Urinary bladder (tissue), 4 donors: ENCODE data around the gene TTLL4. TPM values are rescaled to one million over a fixed set of nuclear protein-coding genes. Genes with fewer than 3 reads are reported as not detected.

Experiments used
- DNase-seq: peaks from one replicate; pipeline ENCODE4 v3.0.0-alpha.2; 2015; ENCODE audit errors: extremely low spot score
- H3K27ac ChIP-seq: one replicate; pipeline ENCODE4 v1.5.1; 2013; ENCODE audit warnings: low read depth, mild to moderate bottlenecking, moderate library complexity
- H3K36me3 ChIP-seq: one replicate; pipeline ENCODE4 v1.6.1; 2013; ENCODE audit warnings: mild to moderate bottlenecking, moderate library complexity; ENCODE audit not compliant: insufficient read depth
- H3K4me1 ChIP-seq: one replicate; pipeline ENCODE4 v1.6.1; 2013; ENCODE audit warnings: mild to moderate bottlenecking, moderate library complexity; ENCODE audit not compliant: insufficient read depth
- H3K4me3 ChIP-seq: one replicate; pipeline ENCODE4 v1.5.1; 2013; ENCODE audit warnings: low read depth, low read length
- WGBS: extraction: QIAGEN DNeasy Blood & Tissue Kit; methylation state at CpG from one replicate; pipeline ENCODE4 v1.1.7; 2013; 5-methylcytosine and 5-hydroxymethylcytosine counted together
- polyA plus RNA-seq: library from polyadenylated mRNA; stranded (reverse); fragments of 200-250 nt; gene quantifications from one replicate; pipeline ENCODE4 v1.2.3, GENCODE V29; 2013
- total RNA-seq: library from RNA; depleted of rRNA; stranded (reverse); fragments of >200 nt; gene quantifications from one replicate; pipeline ENCODE4 v1.2.3, GENCODE V29; 2014
- donor health status: healthy with polysubstance abuse.
- donor health status: healthy.

The TTLL4 gene
- total and polyA plus RNA-seq, 2 donors = 8.8 to 9.0 TPM

DNA sequence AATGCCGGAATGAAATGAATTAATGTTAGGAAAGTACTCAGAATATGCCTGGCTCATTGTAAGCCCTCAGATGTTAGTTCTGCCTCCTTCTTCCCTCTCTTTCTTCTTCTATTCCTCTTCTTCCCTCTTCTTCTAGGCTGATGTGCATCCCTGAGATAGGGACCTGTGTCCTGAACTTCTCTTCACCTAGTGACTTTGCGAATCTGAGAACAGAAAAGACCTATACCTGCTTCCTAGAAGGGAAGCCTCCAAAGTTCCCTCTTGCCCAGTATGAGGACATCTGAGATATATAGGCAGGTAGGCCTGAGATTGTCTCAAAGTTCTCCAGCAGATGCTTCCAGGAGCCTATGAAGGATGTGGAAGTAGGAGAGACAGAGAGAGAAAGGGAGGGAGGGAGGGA, 63.2 kb downstream of the TTLL4 start:
- Histone ChIP-seq H3K27ac (no peak overlapping the region), H3K36me3 (no peaks in the 10 kb centered on the region), H3K4me3 (no peak overlapping the region), H3K4me1 (no peaks in the 10 kb centered on the region)
- DNase-seq = no peak
- 97% methylated on average over 2 of the region's 2 CpGs for WGBS

DNA sequence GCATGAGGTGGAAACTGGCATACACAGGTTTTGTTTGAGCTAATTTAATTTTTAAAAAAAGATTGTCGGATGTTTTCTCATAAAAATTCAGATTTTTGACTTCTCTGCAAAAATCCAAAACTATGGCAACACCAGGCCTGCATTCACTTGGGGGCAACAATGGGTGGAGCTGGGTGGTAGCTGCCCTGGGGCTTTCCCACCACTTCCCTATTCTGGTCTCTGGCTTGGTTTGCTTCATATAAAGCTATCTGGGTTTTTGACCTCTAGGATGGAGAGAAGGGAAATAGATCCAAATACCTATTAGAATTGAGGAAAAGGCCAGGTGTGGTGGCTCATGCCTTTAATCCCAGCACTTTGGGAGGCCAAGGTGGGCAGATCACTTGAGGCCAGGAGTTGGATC, 65.9 kb downstream of the TTLL4 start:
- H3K4me3 ChIP-seq = no peak overlapping the region
- WGBS = 99% methylated on average over 1 of the region's 1 CpG
- no peak for DNase-seq

DNA sequence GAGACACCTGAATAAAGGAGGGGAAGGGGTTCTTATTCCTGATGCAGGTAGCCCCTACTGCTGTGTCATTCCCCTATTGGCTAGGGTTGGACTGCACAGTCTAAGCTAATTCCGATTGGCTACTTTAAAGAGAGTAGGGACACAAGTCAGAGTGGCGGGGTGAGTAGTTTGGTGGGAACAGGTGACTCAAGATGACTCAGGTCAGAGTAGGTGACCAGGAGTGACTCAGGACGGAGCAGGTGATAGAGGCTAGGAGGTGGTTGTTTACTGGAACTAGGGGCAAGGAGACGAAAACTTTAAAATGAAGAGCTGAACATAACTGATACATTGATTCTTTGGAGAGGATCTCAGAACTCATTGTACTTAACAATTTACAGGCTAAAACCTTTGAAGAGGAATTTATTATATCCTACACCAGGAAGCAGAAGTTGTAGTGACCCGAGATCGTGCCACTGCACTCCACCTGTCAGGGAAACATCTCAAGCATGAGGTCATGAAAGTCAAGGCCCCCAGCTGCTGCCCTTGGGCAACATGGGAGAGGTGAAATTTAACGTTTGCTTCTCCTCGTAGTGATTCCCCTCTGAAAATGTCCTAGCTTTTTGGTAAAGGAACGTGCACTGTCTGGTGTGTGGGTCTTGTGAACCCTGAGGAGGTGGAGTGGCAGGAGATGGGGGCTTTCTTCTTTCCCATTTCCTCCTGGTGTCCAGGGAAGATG, 66.8 kb downstream of the TTLL4 start:
- Histone ChIP-seq H3K4me3 (no peak overlapping the region), H3K36me3 (no peaks in the 10 kb centered on the region), H3K27ac (no peak overlapping the region), H3K4me1 (no peaks in the 10 kb centered on the region)
- DNase-seq = no peak
- 89% methylated on average over 9 of the region's 9 CpGs for WGBS

More for the DNA sequence above, 65.9 kb downstream of the TTLL4 start:
- Histone ChIP-seq H3K27ac (no peak overlapping the region), H3K36me3 (no peaks in the 10 kb centered on the region), H3K4me1 (no peaks in the 10 kb centered on the region)

DNA sequence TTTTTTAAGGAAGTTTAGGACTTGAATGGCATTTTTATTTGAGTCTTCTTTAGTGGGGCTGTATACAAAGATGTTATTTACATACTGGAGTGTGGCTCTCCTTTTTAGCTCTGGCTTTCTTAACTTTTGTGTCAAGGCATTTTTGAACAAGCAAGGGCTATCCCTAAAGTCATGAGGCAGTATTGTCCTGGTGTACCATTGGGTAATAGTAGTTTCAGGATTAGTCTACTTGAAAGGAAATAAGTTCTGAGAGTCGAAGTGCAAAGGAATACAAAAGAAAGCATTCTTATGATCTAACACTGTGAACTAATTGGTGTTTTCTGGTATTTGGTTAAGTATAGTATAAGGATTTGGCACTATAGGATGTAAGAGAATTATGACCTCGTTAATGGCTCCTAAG, 69.4 kb downstream of the TTLL4 start:
- DNase-seq = no peak
- no peaks in the 10 kb centered on the region for H3K36me3 ChIP-seq
- no peak overlapping the region for H3K4me3 ChIP-seq
- H3K27ac ChIP-seq = no peak overlapping the region
- no peaks in the 10 kb centered on the region for H3K4me1 ChIP-seq
- WGBS = 67% methylated on average over 2 of the region's 2 CpGs

DNA sequence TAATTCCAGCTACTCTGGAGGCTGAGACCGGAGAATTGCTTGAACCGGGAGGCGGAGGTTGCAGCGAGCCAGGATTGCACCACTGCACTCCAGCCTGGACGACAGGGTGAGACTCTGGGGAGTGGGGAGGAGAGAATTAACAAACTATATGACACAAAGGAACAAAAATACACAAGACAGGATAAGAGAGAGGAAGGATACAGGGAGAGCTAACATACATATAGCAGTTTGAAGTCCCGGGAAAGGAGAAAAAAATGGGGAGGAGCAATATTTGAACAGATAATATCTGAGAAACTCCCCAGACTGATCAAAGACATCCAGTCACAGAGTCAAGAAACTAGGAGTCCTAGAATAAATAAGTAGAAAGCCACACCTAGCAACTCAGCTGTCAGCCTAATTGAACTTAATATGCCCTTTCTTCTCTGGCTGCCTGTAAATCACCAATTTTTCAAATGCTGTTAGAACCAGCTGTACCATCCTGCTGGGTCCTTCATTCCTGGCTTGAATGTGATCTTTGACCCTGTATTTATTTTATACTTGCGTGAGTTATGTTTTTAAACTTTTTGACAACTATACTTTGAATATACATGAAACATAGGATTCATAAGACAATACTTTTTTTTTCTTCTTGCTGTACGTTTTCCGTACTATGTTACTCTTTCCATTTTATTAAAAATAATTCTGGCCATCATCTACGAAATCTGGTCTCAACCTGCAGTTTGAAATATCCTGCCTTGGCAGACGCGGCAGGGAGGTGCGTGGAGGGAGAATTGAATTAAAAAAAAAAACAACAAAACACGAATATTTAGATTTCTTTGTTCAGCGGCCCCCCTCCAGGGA, 70.4 kb downstream of the TTLL4 start:
- H3K4me3 ChIP-seq = peak overlapping the region; percentile 67
- H3K27ac ChIP-seq = peak overlapping the region; percentile 85
- no peaks in the 10 kb centered on the region for H3K4me1 ChIP-seq
- DNase-seq = no peak
- WGBS = 38% methylated on average over 15 of the region's 15 CpGs
- H3K36me3 ChIP-seq = no peaks in the 10 kb centered on the region

DNA sequence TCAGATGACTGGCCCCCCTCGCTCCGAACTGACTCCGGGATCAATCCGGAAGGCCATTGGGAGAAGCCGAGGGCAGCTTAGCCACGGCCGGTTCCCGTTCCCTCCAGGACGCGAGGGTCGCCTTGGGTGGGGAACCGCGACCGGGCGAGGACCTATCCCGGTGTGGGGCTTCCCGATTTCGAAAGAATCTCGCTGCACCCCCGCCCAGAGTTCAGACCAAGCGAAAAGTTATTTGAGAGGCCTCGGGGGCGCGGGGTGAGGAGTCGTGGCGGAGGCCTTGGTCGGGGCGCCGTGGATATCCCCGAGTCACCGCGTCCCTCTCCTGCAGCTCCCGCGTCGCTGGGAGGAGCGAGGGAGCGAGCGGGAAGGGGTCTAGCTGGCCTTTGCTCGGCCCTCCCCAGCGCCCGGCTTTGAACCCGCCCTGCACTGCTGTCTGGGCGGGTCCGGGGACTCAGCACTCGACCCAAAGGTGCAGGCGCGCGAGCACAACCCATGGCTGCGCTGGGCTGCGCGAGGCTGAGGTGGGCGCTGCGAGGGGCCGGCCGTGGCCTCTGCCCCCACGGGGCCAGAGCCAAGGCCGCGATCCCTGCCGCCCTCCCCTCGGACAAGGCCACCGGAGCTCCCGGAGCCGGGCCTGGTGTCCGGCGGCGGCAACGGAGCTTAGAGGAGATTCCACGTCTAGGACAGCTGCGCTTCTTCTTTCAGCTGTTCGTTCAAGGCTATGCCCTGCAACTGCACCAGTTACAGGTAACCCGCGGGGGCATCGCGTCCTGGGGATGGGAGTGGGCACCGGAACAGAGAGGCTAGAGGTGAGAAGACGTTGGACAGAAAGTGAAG, 71.3 kb downstream of the TTLL4 start, which contains the start of gene CYP27A1:
TSS of gene CYP27A1 (plus strand) at position 457 of the 837 bp plus-strand sequence. CDS start at position 493, 36 bp downstream.
- DNase-seq = no peak

DNA sequence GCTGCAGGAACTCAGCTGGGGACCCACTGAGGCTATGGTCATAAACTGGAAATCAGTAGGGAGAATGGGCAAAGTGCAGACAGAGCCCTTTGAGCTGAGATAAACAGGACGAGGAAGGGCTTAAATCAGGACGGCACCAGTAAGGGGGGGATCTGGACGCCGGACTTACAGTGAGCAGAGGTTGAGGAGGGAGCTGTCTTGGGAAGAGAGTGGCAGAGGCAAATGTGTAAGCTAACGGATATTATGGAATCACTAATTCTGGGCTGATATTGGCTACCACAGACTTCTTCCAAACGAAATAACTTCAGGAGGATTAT, 71.9 kb downstream of the TTLL4 start:
- peak overlapping the region; percentile 85 for H3K27ac ChIP-seq
- DNase-seq = no peak
- peak overlapping the region; percentile 67 for H3K4me3 ChIP-seq
- no peaks in the 10 kb centered on the region for H3K36me3 ChIP-seq
- H3K4me1 ChIP-seq = no peaks in the 10 kb centered on the region
- 19% methylated on average over 6 of the region's 6 CpGs for WGBS

More for the DNA sequence above, 71.3 kb downstream of the TTLL4 start, which contains the start of gene CYP27A1:
- Histone ChIP-seq H3K27ac (peak within 1 kb of the TSS; percentile 85), H3K4me1 (no peaks in the 10 kb centered on the region), H3K4me3 (peak within 1 kb of the TSS; percentile 67), H3K36me3 (no peaks in the 10 kb centered on the region)
- WGBS = 1% methylated on average over 76 of the region's 76 CpGs

DNA sequence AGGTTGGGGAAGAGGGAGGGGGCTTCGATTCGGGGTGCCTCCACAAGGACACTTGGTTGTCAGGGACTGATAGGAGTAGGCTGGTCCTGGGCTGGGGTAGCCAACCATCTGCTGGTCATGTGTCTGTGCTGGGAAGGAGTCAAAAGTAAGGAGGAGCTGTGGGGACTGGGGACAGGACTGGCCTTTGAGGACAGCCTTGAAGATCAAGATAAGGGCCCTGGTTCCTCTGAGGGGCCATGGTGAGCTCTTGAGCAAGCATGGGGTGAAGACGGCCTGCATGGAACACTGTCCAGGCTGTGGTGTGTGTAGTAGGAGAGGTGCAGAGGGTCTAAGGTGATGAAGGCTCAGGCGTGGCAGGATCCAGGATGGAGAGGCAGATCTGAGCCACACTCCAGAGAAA, 73.1 kb downstream of the TTLL4 start:
- 95% methylated on average over 4 of the region's 4 CpGs for WGBS
- Histone ChIP-seq H3K36me3 (no peaks in the 10 kb centered on the region), H3K4me1 (no peaks in the 10 kb centered on the region), H3K27ac (no peak overlapping the region), H3K4me3 (no peak overlapping the region)
- no peak for DNase-seq

DNA sequence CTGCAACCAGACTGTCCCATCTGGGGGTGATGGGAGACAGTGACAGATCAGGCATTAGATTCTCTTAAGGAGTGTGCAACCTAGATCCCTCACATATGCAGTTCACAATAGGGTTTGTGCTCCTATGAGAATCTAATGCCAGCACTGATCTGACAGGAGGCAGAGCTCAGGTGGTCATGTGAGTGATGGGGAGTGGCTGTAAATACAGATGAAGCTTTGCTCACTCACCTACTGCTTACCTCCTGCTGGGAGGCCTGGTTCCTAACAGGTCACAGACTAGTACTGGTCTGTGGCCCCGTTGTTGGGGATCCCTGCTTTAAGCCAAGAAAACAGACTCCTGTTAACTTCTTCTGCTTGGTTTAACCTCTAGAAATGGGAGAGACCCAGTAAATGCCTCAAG, 74.5 kb downstream of the TTLL4 start:
- Histone ChIP-seq H3K4me3 (no peak overlapping the region), H3K4me1 (no peaks in the 10 kb centered on the region), H3K27ac (no peak overlapping the region), H3K36me3 (no peaks in the 10 kb centered on the region)
- 53% methylated on average over 1 of the region's 1 CpG for WGBS
- no peak for DNase-seq

DNA sequence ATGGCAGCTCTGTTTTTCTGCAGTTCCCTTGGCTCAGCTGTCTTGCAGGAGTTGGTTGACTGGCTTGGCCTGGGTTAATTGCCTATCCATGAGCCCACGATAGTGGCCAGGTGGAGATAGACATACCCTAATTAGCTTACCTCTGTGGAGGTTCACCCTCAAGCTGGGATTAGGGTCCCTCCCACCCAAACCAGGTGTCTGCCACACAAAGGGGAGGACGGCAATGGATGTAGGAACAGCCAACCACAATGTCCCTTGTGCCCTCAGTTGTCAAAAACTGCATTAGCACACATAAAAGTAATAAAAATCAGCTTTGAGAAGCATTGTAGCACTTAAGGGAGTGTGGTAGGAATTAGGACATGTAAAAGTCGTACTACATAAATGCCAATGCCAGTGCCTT, 75.5 kb downstream of the TTLL4 start:
- Histone ChIP-seq H3K27ac (no peak overlapping the region), H3K4me3 (no peak overlapping the region), H3K4me1 (no peaks in the 10 kb centered on the region), H3K36me3 (no peaks in the 10 kb centered on the region)
- 89% methylated on average over 3 of the region's 3 CpGs for WGBS
- no peak for DNase-seq

DNA sequence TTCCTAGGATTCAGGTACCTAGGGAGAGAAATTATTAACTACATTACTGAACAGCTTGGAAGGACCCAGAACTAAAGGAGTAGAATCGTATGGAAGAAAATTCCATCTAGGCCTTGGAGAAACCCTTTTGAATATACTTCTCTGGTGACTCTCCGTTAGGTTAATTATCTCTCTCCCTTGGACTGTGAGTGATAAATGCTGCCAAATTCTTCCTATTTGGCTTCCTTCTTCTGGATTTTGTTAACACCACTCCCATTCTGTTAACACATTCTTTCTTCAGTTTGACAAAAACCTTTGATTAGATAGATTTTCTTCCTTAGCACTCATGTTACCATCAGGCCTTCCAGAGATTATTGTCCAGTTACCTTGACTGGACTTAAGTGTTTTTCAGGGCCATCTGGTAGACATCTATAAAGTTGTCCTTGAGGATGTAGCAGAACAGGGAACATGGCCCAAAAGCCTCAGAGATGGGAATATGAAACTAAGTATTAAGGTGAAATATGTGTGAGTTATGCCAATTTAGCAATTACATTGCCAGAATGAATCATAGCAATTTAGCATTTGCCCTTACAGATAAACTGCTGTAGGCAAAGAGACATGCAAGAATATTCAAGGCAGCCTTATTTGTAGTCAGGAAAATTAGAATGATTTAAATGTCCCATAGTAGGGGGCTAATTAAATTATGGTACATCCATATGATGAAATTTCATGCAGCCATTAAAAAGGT, 78.1 kb downstream of the TTLL4 start:
- H3K27ac ChIP-seq = no peak overlapping the region
- WGBS = 81% methylated on average over 2 of the region's 2 CpGs
- no peaks in the 10 kb centered on the region for H3K36me3 ChIP-seq
- H3K4me3 ChIP-seq = no peak overlapping the region
- no peak for DNase-seq
- H3K4me1 ChIP-seq = no peaks in the 10 kb centered on the region

DNA sequence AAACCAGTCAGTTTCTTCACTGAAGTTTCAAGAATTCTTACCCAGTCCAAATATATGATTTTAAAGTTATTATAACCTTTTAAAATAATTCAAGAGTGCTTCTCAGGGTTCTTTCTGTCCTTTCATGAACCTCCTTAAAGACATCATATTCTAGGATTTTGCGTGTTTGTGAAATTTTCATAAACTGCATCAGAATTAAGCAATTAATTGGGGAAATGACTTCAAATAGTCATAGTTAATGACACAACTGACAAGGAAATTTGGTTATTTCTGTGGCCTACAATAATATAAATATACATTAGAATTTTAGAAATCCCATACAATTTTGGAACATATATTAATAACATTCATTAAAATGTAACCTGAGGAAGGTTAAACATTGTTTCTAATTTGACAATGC, 81.8 kb downstream of the TTLL4 start:
- DNase-seq = no peak
- Histone ChIP-seq H3K4me1 (no peaks in the 10 kb centered on the region), H3K4me3 (no peak overlapping the region), H3K27ac (no peak overlapping the region), H3K36me3 (no peaks in the 10 kb centered on the region)
- WGBS = 94% methylated on average over 1 of the region's 1 CpG

DNA sequence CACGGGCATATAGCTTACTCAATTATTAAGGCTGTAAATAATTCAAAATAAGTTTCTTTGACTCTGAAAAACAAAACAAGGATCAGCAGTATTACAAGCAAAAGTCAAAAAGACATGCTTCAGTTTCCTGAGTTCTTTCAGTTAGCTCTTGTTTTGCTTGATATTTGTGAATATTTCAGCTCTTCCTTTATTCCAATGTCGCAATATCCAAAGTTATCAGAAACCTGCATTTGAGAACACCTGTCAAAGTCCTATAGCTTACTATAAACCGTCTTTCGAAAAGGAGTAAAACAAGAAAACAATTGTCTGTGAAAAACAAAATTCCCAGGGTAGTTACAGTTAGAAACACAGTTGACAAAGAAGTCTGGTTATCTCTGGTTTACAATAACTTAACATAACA, 86.1 kb downstream of the TTLL4 start:
- no peaks in the 10 kb centered on the region for H3K4me1 ChIP-seq
- 91% methylated on average over 4 of the region's 4 CpGs for WGBS
- no peak for DNase-seq
- no peaks in the 10 kb centered on the region for H3K36me3 ChIP-seq
- no peak overlapping the region for H3K27ac ChIP-seq
- no peak overlapping the region for H3K4me3 ChIP-seq
